ENCODE data around the gene TMEM163. TPM values are rescaled to one million over a fixed set of nuclear protein-coding genes. Genes with fewer than 3 reads are reported as not detected.

Gene TMEM163
- total RNA-seq, 1 experiment from 2014 or later = 4.1 TPM

GRCh38 chr2:134600208-134600607 lies 118.6 kb downstream of the TMEM163 start:
- Histone ChIP-seq H3K4me1 (no peaks in the 10 kb centered on the region), H3K27me3 (replicated peaks; ENCODE audit: control insufficient read depth, insufficient read depth, low read length) (no peaks in the 10 kb centered on the region), H3K9me3 (no peaks in the 10 kb centered on the region), H3K36me3 (ENCODE audit: control insufficient read depth, insufficient read depth, low read length) (no peaks in the 10 kb centered on the region), H3K4me3 (ENCODE audit: low read depth, low read length) (no peak overlapping the region)
- Mint-ChIP-seq H3K27me3 (ENCODE audit: insufficient read depth, unreplicated experiment) (no peaks in the 10 kb centered on the region), H3K4me1 (ENCODE audit: low read depth, unreplicated experiment) (no peaks in the 10 kb centered on the region), H3K4me3 (ENCODE audit: unreplicated experiment) (no peak overlapping the region), H3K27ac (ENCODE audit: unreplicated experiment) (no peak overlapping the region), H3K9me3 (ENCODE audit: unreplicated experiment) (peaks cover 12% of the 10 kb centered on the region), H3K36me3 (ENCODE audit: insufficient read depth, unreplicated experiment) (no peaks in the 10 kb centered on the region)
- DNase-seq = no peak
- ChIA-PET CTCF (no interaction called here), POLR2A (no interaction called here)
- intact Hi-C loops (cut with micrococcal nuclease; ENCODE audit: unreplicated experiment) = no loop called here
- BruUV-seq (replicated peaks) = no TSS peak
- TF ChIP-seq, protein P1, sequence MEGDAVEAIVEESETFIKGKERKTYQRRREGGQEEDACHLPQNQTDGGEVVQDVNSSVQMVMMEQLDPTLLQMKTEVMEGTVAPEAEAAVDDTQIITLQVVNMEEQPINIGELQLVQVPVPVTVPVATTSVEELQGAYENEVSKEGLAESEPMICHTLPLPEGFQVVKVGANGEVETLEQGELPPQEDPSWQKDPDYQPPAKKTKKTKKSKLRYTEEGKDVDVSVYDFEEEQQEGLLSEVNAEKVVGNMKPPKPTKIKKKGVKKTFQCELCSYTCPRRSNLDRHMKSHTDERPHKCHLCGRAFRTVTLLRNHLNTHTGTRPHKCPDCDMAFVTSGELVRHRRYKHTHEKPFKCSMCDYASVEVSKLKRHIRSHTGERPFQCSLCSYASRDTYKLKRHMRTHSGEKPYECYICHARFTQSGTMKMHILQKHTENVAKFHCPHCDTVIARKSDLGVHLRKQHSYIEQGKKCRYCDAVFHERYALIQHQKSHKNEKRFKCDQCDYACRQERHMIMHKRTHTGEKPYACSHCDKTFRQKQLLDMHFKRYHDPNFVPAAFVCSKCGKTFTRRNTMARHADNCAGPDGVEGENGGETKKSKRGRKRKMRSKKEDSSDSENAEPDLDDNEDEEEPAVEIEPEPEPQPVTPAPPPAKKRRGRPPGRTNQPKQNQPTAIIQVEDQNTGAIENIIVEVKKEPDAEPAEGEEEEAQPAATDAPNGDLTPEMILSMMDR (IDR thresholded peaks at IDR 0.05; ENCODE audit: insufficient read depth in 1 of 2, low read depth in 1 of 2, low read length in 1 of 2, severe bottlenecking in 1 of 2, unreplicated experiment in 1 of 2) = no peak

- Mint-ChIP-seq H3K4me3 (ENCODE audit: unreplicated experiment) (no peak overlapping the region), H3K36me3 (ENCODE audit: insufficient read depth, unreplicated experiment) (no peaks in the 10 kb centered on the region), H3K9me3 (ENCODE audit: unreplicated experiment) (peaks cover 12% of the 10 kb centered on the region), H3K4me1 (ENCODE audit: low read depth, unreplicated experiment) (no peaks in the 10 kb centered on the region), H3K27me3 (ENCODE audit: insufficient read depth, unreplicated experiment) (no peaks in the 10 kb centered on the region), H3K27ac (ENCODE audit: unreplicated experiment) (no peak overlapping the region)
- ChIA-PET CTCF (no interaction called here), POLR2A (interaction anchor here (0.6 kb wide), 1 partner anchor 42 kb away, joined by 5 read pairs; no protein-coding TSS in a partner anchor)
- no peaks in the 10 kb centered on the region for H3K9me3 ChIP-seq
- intact Hi-C loops (cut with micrococcal nuclease; ENCODE audit: unreplicated experiment) = no loop called here
- no peaks in the 10 kb centered on the region for H3K27me3 ChIP-seq (replicated peaks; ENCODE audit: control insufficient read depth, insufficient read depth, low read length)
- H3K36me3 ChIP-seq (ENCODE audit: control insufficient read depth, insufficient read depth, low read length) = no peaks in the 10 kb centered on the region
- BruUV-seq (replicated peaks) = no TSS peak
- H3K4me1 ChIP-seq = no peaks in the 10 kb centered on the region
- no peak overlapping the region for H3K4me3 ChIP-seq (ENCODE audit: low read depth, low read length)
- DNase-seq = no peak
- TF ChIP-seq, protein P1 (IDR thresholded peaks at IDR 0.05; ENCODE audit: insufficient read depth in 1 of 2, low read depth in 1 of 2, low read length in 1 of 2, severe bottlenecking in 1 of 2, unreplicated experiment in 1 of 2) = no peak
Observed at GRCh38 chr2:134599236-134599635, 119.6 kb downstream of the TMEM163 start.

DNA sequence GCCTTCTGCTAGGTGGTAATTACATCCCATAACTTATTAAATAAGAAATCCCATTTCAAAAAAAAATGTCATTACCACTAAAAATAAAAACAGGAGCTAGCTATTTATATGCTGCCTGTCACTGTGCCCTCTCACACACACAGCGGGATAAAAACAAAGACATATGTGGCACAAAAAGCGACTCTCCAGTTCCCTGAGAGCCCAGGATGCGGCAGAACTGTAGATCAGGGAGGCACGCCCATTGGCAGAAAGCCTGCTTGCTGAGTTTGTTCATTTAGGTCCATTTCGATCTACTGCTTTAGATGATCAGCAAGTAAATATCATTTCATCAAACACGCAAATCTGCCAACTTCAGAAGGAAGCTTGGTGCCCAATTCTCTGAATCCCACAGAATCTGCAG lies 124.4 kb downstream of the TMEM163 start:
- ChIA-PET CTCF (no interaction called here), POLR2A (no interaction called here)
- Mint-ChIP-seq H3K9me3 (ENCODE audit: unreplicated experiment) (peaks cover 38% of the 10 kb centered on the region), H3K4me1 (ENCODE audit: low read depth, unreplicated experiment) (no peaks in the 10 kb centered on the region), H3K27ac (ENCODE audit: unreplicated experiment) (no peak overlapping the region), H3K36me3 (ENCODE audit: insufficient read depth, unreplicated experiment) (no peaks in the 10 kb centered on the region), H3K27me3 (ENCODE audit: insufficient read depth, unreplicated experiment) (no peaks in the 10 kb centered on the region), H3K4me3 (ENCODE audit: unreplicated experiment) (no peak overlapping the region)
- intact Hi-C loops (cut with micrococcal nuclease; ENCODE audit: unreplicated experiment) = no loop called here
- Histone ChIP-seq H3K27me3 (replicated peaks; ENCODE audit: control insufficient read depth, insufficient read depth, low read length) (no peaks in the 10 kb centered on the region), H3K36me3 (ENCODE audit: control insufficient read depth, insufficient read depth, low read length) (no peaks in the 10 kb centered on the region), H3K4me1 (no peaks in the 10 kb centered on the region), H3K4me3 (ENCODE audit: low read depth, low read length) (no peak overlapping the region), H3K9me3 (peaks cover 15% of the 10 kb centered on the region)
- DNase-seq = no peak
- BruUV-seq (replicated peaks) = no TSS peak
- TF ChIP-seq, protein P1 (IDR thresholded peaks at IDR 0.05; ENCODE audit: insufficient read depth in 1 of 2, low read depth in 1 of 2, low read length in 1 of 2, severe bottlenecking in 1 of 2, unreplicated experiment in 1 of 2) = no peak

All from Caco-2 (cell line).